Adrenal gland (tissue), 5 donors: ENCODE data around the gene MMP23B.

Experiments used
- POLR2A ChIP-seq, 2 donors: fragments of 450-650 bp; IDR thresholded peaks; one replicate each; pipeline ENCODE4 v1.6.1; 2017; ENCODE audit warnings: antibody characterized with exemption in 2 of 2, mild to moderate bottlenecking in 2 of 2, moderate library complexity in 1 of 2
- TF ChIP-seq, protein P1 (sequence below), 6 experiments: fragments of 450-650 bp in 4 of 6; fragments of 200-600 bp in 2 of 6; sonication (generic) in 1 of 6; IDR thresholded peaks; 1 replicate in 5 of 6; 2 replicates in 1 of 6; pipeline versions ENCODE4 v1.5.1 to v1.8.0; 2016 to 2021; ENCODE audit warnings: antibody characterized with exemption in 6 of 6, mild to moderate bottlenecking in 2 of 6, moderate library complexity in 1 of 6
- donor health status: DM: no; HTN: no; CAD: no.

DNA sequence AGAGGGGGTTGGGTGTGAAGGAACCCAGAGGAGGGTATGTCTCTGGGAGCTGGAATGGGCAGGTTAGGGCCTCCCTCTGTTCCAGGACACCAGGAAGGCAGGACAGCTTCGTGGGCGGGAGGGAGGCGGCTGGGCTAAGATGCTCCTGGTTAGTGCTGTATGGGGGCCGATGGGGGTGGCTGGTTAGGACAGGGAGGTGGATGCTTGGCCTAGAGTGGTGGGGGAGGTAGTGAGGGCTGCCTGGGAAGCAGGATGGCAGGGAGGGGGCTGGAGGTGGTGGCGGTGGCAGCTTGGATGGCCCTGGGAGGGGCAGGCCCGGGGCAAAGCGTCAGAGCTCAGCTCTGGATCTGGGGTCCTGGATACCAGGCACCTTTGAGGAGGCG, 6.2 kb upstream of the MMP23B start:
- TF ChIP-seq, protein P1, sequence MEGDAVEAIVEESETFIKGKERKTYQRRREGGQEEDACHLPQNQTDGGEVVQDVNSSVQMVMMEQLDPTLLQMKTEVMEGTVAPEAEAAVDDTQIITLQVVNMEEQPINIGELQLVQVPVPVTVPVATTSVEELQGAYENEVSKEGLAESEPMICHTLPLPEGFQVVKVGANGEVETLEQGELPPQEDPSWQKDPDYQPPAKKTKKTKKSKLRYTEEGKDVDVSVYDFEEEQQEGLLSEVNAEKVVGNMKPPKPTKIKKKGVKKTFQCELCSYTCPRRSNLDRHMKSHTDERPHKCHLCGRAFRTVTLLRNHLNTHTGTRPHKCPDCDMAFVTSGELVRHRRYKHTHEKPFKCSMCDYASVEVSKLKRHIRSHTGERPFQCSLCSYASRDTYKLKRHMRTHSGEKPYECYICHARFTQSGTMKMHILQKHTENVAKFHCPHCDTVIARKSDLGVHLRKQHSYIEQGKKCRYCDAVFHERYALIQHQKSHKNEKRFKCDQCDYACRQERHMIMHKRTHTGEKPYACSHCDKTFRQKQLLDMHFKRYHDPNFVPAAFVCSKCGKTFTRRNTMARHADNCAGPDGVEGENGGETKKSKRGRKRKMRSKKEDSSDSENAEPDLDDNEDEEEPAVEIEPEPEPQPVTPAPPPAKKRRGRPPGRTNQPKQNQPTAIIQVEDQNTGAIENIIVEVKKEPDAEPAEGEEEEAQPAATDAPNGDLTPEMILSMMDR (IDR thresholded peaks at IDR 0.05) = no peak
- TF ChIP-seq POLR2A (IDR thresholded peaks at IDR 0.05) = no peak
